Activated CD8-positive, alpha-beta memory T cell treated with anti-CD3 and anti-CD28 coated beads, Interleukin-2, amount 50 U/mL, for 24 hours (primary cell): ENCODE data around the gene ANAPC13.

Experiments
- DNase-seq: peaks from one replicate; pipeline ENCODE4 v3.0.0-alpha.2; 2020; ENCODE audit errors: extremely low read depth

The ANAPC13 gene

GRCh38 chr3:134449951-134450350 lies 35.8 kb downstream of the ANAPC13 start:
- no peak for DNase-seq

DNA sequence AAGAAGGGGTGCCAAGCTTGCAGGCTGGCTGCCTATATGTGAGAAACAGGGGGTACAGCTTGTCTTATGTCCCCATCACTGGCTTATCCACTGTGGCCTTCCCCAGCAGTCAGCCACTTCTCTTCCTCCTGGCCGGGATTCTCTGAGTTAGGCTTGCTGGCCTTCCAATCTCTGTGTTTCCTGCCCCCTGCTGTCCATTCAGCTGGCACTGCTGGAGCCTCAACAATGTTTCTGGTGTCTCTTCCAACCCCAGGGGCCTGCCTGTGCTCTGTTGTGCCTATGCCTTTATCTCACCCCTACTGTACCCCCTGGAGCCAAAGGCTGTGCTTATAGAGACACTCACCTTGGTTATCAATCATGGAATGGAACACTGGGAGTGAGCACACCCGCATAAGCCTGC lies 36.5 kb downstream of the ANAPC13 start:
- DNase-seq: no peak

DNA sequence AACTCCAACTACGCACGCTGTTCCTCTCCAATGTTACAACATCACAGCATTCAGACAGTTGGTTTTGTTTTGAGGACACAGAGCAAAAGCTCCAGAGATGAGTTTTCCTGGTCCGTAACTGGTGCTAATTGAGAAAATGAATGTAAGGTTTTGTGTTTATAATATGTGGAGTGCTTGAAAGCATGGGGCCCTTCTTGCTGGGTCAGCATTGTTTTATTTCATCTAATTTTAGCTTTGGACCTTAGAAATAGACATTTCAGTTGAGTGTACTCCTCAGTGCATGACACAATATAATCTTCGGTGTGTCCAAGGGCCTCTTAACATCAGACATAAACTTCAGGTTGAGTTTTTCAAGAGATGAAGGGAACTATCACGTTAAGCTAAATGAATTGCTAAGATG lies 37.1 kb downstream of the ANAPC13 start:
- DNase-seq: no peak

- no peak for DNase-seq
These were observed 38.4 kb downstream of the ANAPC13 start for GRCh38 chr3:134447351-134447750.

- no peak for DNase-seq
These were observed 39.0 kb downstream of the ANAPC13 start for GRCh38 chr3:134446800-134447199.

GRCh38 chr3:134445636-134446035 lies 40.1 kb downstream of the ANAPC13 start:
- no peak for DNase-seq

DNA sequence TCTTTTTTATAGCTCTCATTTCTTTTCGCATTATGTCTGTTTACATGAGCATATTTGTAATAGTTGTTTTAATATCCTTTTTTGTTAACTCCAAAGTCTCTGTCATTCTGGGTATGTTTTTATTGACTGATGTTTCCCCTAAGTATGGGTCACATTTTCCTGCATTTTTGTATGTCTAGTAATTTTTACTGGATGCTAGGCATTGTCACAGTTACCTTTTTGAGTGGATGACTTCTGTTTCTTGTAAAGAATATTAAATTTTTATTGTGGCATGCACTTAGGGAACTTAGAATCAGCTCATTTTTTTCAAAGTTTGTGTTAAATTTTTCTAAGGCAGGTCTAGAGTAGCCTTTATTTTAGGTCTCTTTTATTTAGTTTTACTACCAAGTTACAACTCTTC lies 40.7 kb downstream of the ANAPC13 start:
- DNase-seq: no peak

DNA sequence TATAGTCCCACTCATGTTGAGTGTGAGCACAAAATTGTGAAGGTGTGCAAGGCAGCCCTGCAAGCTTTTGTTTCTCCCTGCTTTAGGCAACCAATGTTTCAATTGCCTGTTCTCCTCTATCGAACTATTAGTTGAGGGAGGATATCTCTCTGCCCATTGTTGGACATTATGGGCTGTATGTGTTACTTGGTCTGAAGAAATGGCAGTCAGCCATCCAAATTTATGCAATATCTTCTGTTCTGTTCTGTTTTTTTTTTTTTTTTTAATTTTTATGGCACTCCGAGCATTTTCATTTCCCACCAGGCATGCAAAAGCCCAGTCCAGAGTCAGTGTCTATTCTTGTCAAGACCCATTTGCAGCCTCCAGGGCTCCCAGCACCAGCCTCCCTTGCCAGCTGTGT lies 44.0 kb downstream of the ANAPC13 start:
- no peak for DNase-seq

DNA sequence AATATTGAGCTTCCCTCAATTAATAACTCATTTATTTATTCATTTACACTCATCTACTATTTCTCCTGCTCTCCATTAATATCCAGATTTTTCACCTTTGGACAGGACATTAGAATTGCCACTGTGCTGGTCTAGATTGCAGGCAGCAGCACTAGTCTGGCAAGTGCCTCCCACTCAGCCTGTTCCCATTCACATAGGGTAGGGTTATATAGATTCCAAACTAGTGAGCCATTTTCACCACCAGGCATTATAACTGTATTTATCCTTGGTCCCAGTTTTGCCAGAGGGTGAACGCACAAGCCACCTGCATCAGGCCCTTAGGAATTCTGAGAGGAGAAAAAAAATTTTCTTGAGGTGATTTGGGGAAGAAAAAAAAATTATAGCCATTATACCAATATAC lies 44.5 kb downstream of the ANAPC13 start:
- no peak for DNase-seq

DNA sequence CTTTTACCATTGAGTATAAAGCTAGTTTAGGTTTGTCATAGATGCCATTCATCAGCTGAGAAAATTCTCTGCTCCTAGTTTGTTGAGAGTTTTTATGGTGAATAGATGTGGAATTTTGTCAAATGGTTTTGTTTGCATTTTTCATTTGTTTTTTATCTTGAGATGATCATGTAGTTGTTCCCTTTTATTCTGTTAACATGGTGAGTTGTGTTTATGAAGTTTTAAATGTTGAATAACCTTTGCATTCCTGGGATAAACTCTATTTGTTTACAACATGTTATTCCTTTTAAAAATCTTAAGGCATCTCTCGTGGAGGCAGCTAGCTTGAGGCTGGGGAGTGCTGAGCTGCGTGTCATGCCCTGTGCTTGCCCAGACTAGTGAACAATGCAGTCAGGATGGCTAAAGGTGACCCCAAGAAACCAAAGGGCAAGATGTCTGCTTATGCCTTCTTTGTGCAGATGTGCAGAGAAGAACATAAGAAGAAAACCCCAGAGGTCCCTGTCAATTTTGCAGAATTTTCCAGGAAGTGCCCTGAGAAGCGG lies 48.5 kb downstream of the ANAPC13 start:
- DNase-seq: no peak

GRCh38 chr3:134432236-134432635 lies 53.5 kb downstream of the ANAPC13 start:
- no peak for DNase-seq

DNA sequence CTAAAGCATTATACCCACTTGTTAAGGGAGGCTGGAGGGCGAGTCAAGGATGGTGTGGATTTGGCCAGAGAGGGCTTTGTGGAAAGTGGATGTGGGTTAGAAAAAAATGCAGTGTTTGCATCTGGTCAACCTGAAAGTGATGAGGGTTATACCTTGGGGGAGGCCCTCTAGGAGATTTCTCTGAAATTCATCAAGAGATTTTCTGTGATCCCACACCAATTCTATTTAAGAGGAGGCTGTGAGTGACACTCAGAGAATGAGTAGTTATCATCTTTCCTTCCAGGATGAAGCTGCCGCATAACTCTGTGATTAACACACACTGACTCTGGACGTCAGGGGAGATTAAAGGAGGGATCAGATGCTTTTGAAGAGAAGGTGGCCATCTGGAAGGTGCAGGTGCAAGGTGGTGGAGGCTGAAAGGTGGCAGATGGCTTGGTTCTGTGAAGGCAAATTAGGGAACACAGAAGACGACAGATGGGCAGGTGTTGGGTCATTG lies 54.8 kb downstream of the ANAPC13 start:
- no peak for DNase-seq

DNA sequence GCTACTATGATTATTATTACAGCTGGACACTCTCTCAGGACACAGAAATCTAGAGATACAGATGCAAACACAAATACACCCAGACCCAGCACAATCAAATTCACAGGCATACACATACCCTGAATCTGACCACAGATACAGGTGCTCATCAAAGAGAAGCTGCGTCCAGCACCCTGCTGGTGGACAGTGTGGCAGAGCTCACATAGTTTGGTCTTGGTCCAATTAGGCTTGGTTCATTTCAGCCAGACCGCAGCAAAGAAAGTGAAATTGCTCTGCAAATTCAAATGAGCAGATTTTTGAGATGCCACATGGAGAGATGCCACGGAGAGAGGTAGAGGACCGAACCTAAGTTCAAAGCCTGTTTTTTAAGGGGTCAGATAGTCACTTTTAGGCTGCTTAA lies 55.6 kb downstream of the ANAPC13 start:
- no peak for DNase-seq

GRCh38 chr3:134428401-134428800 lies 57.4 kb downstream of the ANAPC13 start:
- DNase-seq: no peak
